Renal cortical epithelial cell (primary cell): Measurements from ENCODE around the gene FOXO3. TPM values are rescaled to one million over a fixed set of nuclear protein-coding genes. Genes with fewer than 3 reads are reported as not detected.

Source experiments
- DNase-seq: peaks from one replicate; pipeline ENCODE4 v3.0.0-alpha.2; 2011; ENCODE audit warnings: low read depth
- total RNA-seq: library from RNA; depleted of rRNA; stranded (reverse); fragments of >200 nt; gene quantifications from 2 replicates; pipeline ENCODE4 v1.2.3, GENCODE V29; 2014

Gene FOXO3
- 33.9 and 88.4 TPM in 2 replicates for total RNA-seq

- DNase-seq: peak; percentile 68
Observed at GRCh38 chr6:108560463-108561308, at the start of gene FOXO3. TSS of gene FOXO3 (plus strand) at chr6:108560917. CDS start at chr6:108561209, 292 bp downstream.

- peak; percentile 18 for DNase-seq
Observed at GRCh38 chr6:108518714-108519576, 41.8 kb upstream of the FOXO3 start.

- DNase-seq: no peak
Observed at GRCh38 chr6:108521616-108522107, 39.1 kb upstream of the FOXO3 start.

- no peak for DNase-seq
Observed at GRCh38 chr6:108523697-108524096, 37.0 kb upstream of the FOXO3 start.

- DNase-seq: no peak
Observed at GRCh38 chr6:108524528-108525248, 36.0 kb upstream of the FOXO3 start.

GRCh38 chr6:108526739-108527174 is 34.0 kb upstream of the FOXO3 start:
- DNase-seq: peak; percentile 49

GRCh38 chr6:108528878-108529277 is 31.8 kb upstream of the FOXO3 start:
- no peak for DNase-seq

- no peak for DNase-seq
Observed at GRCh38 chr6:108531332-108531731, 29.4 kb upstream of the FOXO3 start.

GRCh38 chr6:108535114-108535742 is 25.5 kb upstream of the FOXO3 start:
- no peak for DNase-seq

- DNase-seq: peak; percentile 63
Observed at GRCh38 chr6:108535920-108536535, 24.7 kb upstream of the FOXO3 start.

GRCh38 chr6:108541843-108542759 is 18.6 kb upstream of the FOXO3 start:
- peak; percentile 75 for DNase-seq

GRCh38 chr6:108543175-108543940 is 17.4 kb upstream of the FOXO3 start:
- DNase-seq: no peak

GRCh38 chr6:108544606-108545005 is 16.1 kb upstream of the FOXO3 start:
- DNase-seq: no peak

- DNase-seq: no peak
Observed at GRCh38 chr6:108546079-108547049, 14.4 kb upstream of the FOXO3 start.

GRCh38 chr6:108549241-108549640 is 11.5 kb upstream of the FOXO3 start:
- no peak for DNase-seq

GRCh38 chr6:108549741-108550140 is 11.0 kb upstream of the FOXO3 start:
- DNase-seq: no peak

GRCh38 chr6:108550256-108550655 is 10.5 kb upstream of the FOXO3 start:
- no peak for DNase-seq
